Ramos (cell line): ENCODE measurements around the gene MPZL2.

Experiments
- in situ Hi-C: fragments of 300-500 bp; cut with MboI; formaldehyde crosslinking; loops from one replicate; pipeline ENCODE4 v1.14.3; 2022; ENCODE audit warnings: low sequenced_read_pairs; ENCODE audit not compliant: unreplicated experiment

MPZL2 gene

DNA sequence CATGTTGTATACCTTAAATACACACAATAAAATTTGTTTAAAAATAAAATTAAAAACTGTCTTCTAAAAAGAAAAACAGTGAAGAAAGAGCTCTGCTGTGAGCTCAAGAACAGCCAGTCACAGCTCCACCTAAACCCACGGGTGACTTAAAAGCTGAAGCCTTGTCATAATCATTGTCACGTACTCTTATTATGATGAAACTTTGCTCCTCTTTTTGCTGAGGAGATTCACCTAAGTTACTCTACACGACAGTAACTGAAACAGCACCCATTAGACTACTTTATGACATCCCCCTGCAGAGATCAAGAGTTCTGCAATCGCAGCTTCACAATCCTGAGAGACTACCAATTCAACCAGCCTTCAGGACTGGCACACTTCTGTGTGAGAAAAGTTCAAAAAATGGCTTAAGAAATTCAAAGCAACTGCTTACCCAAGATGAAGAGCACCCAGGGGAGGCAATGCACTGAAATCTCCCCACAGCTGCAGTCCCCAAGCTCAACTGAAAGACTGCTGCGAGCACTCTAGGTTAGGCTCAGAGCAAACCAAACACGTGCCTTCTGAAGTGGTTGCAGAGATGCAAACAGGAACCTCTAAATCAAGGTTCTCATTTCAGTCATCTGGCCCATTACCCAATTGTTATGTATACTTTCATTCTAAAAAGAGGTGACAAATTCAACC, 39.4 kb downstream of the MPZL2 start, which contains the start of gene JAML:
Gene JAML (minus strand): TSS at position 501 of the 678 bp plus-strand sequence. CDS start 10,145 bp downstream, outside the sequence.
- in situ Hi-C loops, result no loop called here

DNA sequence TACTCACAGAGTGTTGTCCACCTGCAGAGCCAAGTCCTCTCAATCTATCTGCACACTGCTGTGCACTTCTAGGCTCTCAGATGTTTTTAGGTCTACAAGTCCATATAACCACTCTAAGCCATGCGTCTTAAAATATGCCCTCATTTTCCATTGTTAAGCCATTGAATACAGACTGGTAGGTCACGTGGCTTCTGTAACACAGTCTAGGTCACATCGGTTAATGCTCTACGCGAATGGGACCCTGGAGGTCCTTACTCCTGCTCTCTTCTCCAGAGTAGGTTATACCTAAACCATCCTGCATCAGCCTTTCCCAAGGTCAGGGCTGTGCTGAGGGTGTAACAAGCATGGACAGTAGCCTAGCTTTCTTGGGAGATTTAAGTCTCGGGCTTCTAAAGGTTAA, 40.1 kb downstream of the MPZL2 start:
- in situ Hi-C loops, result no loop called here

DNA sequence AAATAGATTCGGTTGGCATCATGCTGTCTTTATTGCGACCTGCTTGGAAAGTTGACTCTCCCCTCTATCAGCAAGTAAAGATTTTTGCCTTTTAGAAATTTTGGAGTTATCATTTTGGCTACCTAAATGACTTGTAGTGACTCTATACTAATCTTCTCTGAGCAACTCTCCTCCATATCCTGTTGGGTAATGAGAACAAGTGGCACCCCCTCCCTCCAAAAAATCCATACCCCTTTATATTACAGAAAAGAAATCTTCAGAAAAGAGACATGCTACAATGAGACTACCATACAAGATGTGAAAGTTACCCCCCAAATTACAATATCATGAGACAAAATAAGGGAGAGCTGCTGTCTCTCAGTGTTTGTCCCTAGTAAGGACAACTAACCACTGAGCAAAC, 40.5 kb downstream of the MPZL2 start:
- in situ Hi-C loops, result no loop called here

DNA sequence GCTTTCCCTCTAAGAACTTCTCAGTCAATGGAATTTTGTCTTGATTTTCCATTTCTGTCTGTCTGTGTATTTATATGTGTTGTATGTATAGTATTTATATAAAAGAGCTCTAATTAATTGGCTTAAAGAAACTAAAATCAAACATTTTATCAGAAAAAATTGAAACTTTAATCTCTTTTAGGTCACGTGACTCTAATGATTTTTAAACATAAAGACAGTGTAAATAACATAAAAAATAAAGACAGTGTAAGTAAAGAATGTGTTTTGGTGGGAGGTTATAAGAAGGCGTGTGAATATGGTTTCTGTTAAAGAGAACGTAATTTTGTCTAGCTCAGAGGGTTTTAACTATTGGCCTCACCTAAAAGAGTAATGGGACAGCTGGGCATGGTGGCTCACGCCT, 41.7 kb downstream of the MPZL2 start:
- in situ Hi-C loops, result no loop called here

DNA sequence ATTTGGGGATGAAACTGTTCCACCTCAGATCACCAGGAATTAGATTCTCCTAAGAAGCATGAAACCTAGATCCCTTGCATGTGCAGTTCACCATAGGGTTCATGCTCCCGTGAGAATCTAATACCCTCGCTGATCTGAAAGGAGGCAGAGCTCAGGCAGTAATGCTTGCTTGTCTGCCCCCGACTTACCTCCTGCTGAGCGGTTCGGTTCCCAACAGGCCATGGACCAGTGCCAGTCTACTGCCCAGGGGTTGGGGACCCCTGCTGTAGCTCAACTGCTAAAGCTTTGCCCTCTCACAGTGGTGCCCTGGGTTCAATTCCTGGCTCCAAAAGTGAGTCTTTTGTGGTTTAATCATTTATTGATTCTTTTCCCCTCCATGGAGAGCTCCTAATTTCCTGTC, 42.7 kb downstream of the MPZL2 start:
- in situ Hi-C loops, result no loop called here

DNA sequence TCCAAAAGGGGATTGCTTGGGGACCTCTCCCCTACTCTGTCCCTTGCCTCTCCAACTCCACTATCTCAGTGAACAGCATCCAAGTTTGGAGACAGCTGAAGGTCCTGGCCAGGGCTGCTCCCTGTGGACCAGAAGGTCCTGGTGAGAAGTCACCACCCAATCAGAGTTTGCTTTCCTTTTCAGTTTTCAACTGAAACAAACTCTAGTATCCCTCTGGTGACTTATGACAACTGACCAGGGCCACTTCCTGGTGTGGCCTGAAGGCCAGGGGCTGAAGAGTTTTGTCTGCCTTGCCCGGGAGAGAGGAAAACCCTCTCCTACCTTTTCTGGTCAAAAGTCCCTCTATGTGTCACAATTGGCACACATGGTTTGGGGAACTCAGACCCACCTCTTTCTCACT, 44.4 kb downstream of the MPZL2 start:
- in situ Hi-C loops, result no loop called here

DNA sequence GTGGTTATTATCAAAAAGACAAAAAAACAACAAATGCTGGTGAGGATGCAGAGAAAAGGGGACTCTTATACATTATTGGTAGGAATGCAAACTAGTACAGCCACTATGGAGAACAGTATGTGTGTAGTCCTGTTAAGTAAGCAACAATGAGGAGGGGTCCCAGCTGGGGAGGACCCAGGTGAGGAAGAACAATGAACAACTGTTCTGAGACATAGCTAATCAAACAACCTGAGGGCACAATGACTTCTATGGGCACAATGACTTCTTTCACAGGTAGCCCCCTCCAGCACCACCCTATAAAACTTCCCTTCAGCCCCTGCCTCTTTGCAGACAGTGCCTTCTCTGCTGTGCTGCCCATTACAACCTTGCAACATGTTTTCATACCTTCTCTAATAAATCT, 44.9 kb downstream of the MPZL2 start:
- in situ Hi-C loops, result no loop called here

DNA sequence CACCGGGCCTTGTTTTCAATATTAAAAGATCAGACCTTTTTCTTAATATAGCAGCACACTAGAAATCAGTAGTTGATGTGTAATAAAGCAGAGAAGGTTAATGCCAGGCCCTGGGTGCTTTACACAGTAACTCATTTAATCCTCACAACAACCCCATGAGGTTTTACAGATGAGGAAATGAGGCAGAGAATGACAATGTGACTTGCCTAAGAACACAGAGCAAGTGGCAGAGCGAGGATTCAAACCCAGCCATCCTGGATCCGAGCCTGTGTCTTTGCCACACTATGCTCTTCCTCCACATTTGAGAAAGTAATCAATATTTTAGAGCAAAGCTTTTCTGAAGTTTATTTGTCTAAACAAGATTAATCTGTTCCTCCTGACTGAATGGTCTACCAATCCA, 46.5 kb downstream of the MPZL2 start:
- in situ Hi-C loops, result no loop called here

DNA sequence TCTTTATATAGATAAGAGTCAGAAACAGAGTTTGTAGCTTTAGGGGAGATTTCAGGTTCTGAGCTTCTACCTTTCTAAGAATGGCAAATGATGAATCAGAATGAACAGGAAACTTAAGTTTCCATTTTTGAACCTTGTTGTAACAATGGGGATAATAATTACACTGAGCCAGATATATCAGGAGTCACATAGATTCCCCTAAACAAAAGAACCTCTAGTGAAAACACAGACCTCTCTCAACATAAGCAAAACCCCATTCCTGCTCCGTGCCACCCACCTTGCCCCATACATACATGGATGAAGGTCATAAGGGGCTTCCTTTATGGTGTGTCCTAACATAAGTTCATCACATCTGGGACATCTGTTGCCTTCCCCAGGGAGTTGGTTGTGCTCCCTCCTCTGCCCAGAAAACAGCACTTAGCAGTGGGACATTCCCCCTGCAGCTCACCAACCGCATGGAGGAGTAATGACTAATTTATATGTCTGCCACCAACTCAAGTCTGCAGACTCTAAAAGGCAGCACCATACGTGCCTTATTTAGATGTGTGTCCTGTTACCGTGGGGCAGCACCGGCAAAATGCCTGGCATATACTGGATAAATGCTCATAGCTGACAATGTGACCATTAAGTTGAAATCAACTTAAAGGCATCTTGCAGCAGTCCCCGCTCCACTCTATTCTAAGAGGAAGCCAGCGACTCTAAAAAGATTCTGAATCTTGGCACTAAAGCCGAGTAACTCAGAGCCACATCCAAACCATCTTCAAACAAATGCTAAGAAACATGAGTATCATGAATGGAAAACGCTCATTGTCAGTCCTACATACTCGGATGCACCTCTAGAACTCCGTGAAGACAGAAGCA, 47.2 kb downstream of the MPZL2 start:
- in situ Hi-C loops, result no loop called here

DNA sequence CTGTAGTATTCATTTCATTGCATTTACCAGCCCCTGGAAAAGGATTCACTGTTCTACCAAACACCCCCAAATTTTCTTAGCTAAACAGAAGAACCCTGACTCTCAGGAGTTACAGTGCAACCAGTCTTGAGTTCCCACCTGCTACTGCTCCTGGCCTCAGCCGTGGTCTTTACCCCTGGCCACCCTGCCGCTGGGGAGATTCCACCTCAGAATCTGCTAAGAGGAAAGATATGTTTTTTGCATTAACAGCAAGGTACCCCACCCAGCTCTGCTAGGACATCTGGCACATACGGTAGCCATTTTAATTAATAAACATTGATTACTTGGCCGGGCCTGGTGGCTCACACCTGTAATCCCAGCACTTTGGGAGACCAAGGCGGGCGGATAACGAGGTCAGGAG, 48.3 kb downstream of the MPZL2 start:
- in situ Hi-C loops, result no loop called here

DNA sequence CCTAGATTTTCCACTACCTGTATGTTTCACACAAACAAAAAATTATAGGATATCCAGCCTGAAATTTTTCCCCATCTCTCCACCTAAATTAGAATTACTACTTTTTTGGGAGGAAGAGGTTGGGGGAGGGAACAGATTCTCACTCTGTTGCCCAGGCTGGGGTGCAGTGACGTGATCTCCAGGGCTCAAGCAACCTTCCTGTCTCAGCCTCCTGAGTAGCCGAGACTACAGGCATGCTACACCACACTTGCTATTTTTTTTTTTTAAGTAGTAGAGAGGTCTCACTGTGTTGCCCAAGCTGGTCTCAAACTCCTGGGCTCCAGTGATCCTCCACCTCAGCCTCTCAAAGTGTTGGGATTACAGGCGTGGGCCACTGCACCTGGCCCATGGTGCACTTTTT, 48.8 kb downstream of the MPZL2 start:
- in situ Hi-C loops, result no loop called here

DNA sequence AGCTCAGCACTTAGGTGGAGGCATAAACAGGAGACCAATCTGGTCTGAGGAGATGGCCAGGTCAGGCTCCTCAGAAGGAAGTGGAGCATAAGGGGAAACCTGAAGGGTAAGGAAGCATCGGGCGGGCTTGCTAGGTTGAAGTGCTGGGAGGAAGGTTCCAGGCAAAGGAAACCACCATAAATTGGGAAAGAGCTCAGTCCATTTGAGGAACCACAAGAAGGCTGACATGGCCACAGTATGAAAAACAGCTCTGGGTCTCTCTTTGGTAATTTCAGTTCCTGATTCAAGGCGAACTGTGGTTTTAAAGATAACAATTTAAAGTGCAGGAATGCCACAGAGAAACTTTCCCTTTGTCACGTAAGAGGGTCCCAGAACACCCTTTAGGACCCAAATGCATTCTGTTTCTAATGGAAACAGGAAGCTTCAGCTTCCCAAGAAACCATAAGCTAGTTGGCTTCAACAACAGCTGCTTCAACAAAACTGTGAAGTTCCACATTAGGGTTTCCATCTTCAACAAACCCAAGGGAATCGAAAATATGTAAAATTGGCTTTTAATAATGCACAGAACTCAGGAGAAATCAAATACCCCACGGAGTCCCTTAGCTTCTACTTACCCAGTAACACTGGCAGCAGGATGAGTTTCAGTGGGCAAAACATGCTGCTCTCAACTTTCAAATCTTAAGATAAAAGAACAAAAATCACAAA, 49.7 kb downstream of the MPZL2 start:
- in situ Hi-C loops, result no loop called here

DNA sequence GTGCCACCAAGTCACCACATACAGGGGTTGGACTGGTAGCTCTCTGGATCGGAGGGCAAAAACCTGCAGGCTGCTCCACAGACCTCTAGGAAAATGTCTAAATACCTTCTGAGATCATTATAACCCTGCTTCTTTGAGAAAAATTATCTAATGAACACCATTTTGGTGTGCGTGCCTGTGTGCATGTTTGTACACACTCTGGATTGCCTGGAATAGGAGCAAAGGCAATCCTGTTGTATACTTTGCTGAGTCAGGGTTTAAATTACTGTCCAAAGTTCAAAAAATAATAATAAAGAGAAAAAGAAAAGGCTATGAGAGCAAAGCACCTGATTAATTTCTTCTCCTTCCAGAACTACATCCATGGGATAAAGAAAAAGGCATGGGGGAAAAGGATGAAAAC, 50.3 kb downstream of the MPZL2 start:
- in situ Hi-C loops, result no loop called here

DNA sequence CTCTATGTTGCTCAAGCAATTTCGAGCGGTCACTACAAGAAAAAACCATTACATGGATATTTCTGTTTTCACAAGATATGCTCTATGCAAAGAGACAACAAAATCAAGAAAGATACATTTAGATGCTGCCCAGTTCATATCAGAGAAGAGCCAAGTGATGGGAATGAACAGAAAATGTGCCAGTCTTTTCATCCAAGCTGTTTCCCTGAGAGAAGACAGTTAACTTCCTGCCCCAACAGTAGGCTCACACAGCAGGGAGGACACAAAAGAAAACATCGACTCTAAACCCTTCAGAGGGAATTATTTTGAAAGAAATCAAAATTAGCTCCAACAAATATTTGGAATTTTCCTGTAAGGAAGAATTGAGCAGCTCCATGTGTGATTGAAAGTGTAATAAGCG, 50.9 kb downstream of the MPZL2 start:
- in situ Hi-C loops, result no loop called here

DNA sequence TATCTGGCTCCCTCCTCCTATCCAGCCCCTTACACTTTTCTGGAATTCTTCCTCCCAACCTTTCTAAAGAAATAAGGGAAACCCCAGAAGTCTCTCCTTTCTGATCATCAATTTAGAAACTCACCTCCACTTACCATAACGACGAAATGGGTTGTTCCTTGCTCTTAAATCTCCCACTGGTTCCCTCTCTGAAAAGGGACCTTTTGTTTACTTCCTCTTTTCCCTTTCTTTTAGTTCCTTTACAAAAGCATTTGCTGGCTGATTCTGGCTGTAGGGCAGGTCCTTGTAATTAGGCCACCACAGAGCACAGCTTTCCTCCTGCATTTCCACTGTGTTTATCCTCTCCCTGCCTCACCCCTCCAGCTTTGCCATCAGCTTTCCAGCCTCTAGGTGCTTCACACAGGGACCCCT, 51.3 kb downstream of the MPZL2 start:
- in situ Hi-C loops, result no loop called here

DNA sequence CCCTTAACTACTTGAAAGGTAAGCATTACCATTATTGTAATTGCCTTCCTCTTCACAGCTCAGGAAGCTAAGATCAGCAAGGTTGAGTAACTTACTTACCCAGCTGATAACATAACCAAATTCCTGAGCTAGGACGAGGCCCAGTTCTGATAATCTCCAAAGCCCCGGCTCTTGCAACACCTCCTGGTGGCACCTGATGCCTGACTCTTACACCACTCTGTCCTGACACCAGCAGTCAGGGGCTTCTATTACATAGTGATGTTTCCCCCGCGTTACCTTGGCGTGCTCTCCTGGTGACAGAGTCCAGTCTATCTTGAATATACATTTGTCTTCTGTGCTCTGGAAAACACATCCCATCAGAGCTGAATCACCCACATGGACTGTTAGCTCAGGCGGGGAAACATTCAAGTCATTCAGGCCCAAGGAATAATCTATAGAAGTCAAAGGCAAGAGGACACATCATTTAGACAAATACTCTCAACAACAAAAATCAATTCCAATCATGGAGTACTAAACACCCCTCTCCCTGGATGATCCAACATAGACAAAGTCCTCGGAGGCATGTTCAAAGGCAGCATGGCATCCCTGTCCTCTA, 51.9 kb downstream of the MPZL2 start:
- in situ Hi-C loops, result no loop called here

DNA sequence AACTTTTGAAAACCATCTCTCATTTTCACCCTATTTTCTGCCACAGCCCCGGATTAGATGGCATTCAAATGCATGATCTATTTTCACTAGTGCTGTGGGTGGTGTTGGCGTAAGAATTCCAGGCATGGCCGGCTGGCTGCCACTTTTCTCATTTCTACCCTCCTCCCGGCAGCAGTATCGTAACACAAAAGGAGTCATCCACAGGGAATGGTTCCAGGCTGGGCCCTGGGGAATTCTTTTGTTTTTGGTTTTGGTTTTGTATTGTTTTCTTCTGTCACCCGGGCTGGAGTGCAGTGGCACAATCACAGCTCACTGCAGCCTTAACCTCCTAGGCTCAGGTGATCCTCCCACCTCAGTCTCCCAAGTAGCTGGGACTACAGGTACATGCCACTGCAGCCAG, 53.1 kb downstream of the MPZL2 start:
- in situ Hi-C loops, result no loop called here

DNA sequence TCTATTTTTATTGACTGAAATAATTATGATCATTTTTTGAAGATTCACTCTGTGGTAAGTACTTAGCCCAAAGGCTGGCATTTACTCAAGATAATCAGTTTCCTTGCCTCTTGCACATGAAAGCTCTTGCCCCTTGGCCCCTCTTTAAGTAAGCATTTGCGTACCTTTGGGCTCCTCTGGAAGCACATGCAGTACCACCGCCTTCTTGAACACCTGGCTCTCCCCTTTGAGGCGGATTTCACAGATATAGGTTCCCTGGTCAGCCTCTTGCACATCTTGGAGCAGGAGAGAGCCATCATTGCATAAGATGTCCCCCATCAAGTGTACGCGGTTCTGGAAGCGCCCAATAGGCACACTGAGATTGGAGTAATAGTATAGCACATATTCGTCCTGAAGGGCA, 53.8 kb downstream of the MPZL2 start:
- in situ Hi-C loops, result no loop called here

DNA sequence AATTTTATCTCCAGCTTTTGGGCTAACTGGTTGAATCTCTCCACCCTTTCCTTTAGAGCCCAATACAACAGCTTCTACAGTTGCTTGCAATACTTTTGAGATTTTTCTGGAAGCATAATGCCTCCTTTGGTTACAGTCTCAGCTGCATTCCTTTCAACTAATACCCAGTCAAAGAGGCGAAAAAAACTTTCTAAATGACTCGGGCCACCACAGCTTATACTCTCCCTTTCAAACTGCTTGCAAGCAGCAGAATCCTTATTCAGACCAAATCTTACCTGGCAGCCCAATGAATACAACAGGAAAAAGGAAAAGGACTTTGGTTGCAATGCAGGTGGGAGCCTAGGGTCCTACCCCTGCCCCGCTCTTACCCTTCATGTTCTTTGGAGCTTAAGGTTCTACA, 55.1 kb downstream of the MPZL2 start:
- in situ Hi-C loops, result no loop called here

DNA sequence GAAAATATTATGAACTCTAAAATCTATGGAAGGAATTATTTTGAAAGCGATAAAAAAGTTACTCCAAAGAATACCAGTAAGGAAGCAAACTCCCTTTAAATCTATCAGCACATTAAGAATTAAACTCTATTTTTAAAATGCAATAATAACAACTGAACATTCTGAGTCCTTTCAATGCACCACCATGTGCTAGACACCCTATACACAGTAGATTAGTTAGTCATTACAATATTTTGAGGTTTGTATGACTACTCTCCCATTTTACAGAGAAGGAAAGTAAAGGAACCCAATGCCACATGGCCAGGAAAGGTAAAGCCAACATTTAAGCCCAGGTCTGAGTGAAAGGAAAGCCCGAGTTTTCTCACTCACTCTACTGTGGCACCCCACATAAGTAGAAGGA, 57.0 kb downstream of the MPZL2 start:
- in situ Hi-C loops, result no loop called here
